HG03439 (cell line): ENCODE results near the gene CC2D1B.

Experiments used
- ATAC-seq: cut with Tn5 transposase; IDR thresholded peaks from one replicate; pipeline ENCODE4 v1.9.1; 2021; ENCODE audit warnings: mild to moderate bottlenecking, moderate library complexity; ENCODE audit not compliant: unreplicated experiment

CC2D1B gene

DNA sequence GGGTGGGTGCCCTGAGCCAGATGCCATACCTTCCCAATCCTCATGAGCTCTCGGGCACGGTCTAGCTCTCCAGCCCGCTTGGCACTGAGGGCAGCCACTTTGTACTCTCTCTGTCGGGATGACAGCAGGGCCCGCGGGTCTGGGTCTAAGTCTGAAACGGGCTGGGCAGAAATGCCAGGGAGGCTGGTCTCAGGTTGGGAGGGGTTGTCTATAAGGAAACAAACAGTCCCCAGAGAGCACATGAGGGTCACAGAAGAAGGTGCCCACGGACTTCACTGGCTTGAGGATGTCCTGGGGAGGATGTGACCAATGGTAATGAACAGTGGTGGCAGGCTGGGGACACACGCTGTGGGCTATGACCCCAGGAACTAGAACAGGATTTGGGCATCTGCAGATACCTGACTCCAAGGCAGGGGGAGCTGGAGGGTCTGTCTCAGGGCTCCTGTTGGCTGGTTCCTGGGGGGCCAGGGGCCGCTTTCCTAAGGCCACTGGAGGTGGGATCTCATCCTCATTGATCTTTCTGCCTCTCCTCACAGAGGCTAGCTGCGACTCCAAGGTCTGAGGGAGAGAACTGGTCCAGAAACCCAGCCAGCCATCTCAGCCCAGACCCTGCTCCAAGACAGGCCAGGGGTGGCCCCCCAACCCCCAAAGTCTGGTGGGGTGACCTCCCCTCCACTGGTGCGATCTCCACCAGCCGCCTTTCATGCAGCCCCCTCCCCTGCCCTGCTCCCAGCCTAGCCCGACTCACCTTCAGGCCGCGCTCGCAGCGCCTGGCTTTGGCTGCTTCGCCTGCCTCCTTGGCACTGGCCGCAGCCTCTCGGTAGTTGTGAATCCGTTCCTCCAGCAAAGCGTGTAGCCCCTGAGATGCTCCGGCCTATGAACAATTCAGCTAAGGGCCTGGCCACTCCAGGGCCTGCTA, 6.1 kb downstream of the CC2D1B start:
- no peak for ATAC-seq

DNA sequence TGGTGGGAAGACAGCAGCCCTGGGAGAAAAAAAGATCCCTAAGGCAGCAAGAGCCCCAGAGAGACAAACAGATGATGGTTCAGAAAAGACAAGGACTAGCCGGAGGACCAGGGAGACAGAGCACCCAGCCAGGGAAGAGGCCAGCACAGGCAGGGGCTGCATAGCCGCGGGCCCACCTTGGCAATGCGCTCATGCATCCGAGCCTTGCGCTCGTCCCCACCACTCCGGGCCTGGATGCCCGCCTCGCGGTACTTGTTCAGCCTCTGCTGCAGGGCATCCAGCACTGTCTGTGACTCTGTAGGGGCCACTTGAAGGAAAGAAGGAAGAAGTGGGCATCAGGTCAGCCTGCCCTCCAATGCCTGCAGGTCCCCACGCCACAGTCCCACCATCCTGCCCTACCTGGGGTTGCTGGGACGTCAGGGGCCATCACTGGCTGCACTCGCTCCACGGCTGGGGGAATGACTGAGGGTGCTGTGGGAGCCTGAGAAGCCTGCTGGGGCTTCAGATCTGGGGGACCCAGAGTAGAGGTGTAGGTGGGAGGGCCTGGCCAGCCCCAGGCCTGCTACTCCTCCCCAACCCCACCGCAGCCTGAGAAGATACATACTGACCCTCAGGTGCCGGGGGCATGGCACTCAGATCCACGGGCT, 7.0 kb downstream of the CC2D1B start:
- ATAC-seq = no peak

DNA sequence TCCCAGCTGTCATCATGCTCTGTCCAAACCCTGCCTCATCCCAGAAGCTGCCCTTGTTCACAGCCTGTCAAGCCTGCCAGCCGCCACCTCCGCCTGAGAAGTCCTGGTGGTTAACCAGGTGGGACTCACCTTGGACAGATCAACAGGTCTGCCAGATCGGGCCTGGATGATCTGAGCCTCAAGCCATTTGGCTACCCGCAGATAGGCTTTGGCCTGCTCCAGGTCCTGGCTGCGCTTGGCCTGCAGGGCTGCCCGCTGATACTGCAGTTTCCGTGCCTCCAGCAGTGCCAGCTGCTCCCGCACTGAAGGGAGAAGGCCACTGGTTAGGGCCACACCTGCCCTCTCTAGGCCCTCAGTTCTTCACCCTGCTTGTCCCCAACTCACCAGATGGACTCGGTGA, 8.6 kb downstream of the CC2D1B start:
- no peak for ATAC-seq

DNA sequence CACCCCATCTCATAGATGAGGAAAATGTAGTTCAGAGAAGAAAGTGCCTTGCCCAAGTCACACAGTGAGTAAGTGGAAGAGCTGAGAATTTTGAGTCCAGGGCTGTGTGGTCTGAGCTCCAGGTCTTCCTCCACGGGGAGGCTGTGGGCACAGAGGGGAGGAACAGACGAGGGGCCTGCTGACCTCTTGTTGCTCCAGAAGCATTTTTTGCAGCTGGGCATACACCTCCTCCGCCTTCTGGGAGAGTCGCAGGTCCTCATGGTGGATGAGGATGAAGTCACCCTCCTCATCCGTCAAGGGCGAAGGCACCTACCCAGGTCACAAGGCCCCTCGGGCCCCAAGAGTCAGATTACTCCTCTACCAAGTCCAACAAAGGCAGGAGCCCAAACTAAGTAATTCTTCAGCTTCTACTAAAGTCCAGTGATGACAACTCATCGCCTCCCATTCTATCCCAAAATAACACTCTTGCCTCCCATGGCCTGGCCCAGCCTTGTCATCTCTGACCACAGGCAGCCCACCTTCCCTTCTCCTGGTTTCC, 9.1 kb downstream of the CC2D1B start:
- no peak for ATAC-seq

DNA sequence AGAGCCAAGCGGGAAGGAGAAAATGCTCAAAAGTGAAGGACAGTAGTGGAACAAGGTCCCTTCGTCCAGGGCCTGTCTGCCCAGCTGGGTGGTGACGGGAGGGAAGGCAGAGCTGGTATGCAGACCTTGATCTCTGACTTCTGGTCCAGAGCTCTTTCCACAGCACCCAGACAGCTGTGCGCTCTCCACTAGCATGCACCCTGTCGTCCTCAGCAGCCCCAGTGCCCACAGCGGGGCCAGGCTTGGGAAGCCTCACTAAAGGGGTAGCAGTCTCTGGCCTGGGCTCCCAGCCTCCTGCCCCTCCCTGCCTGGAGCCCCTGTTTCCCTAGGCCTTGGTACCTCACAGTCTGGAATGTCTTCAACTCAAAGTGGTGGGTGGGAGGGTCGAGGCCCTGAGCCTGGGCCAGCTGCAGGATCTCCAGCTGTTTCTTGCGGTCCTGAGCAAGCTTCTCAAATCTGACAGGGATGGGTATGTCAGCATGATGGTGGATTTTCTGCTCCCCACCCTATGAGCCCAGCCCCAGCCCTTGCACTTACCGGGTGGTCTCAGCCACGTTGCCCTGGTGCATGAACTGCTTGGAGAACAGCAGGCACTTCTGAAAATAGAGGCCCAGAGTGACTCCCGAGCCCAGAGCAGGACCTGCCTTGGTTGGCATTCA, 10.0 kb downstream of the CC2D1B start:
- no peak for ATAC-seq

DNA sequence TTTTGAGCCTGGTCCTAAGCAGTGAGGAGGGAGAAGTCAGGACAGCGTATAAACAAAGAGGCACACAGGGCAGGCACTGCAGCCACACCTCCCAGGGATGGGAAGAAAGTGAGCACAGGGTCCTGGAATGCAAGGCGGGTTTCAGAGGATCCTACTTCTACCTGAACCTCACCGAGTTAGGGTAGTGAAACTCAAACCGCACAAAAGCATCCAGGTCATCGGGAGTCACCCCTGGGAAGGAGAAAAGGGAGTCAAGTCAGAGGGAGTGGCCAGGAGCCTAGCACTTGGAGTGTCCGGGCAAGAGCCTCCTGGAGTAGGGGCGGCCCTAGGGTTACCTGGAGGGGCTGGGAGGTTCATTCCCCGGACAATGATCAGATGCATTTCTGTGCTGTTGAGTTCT, 10.6 kb downstream of the CC2D1B start:
- no peak for ATAC-seq

DNA sequence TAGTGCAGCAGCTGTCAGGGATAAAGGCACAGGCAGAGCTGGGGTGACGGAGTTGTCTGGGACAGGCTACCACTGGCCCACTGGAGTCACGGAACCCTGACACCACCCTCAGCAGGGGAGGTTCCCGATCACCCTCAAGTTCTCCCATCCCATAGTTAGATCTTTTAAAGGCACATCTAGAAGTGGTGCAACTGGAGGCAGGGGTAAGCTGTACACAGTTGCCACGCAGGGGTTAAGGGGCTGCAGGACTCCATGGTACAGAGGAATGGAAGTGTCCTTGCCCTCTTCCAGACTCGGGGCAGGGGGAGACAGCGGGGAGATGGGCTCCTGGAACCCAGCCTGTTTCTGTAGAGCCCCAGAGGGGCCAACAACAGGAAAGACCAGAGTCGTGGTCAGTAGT, 13.3 kb downstream of the CC2D1B start:
- no peak for ATAC-seq

DNA sequence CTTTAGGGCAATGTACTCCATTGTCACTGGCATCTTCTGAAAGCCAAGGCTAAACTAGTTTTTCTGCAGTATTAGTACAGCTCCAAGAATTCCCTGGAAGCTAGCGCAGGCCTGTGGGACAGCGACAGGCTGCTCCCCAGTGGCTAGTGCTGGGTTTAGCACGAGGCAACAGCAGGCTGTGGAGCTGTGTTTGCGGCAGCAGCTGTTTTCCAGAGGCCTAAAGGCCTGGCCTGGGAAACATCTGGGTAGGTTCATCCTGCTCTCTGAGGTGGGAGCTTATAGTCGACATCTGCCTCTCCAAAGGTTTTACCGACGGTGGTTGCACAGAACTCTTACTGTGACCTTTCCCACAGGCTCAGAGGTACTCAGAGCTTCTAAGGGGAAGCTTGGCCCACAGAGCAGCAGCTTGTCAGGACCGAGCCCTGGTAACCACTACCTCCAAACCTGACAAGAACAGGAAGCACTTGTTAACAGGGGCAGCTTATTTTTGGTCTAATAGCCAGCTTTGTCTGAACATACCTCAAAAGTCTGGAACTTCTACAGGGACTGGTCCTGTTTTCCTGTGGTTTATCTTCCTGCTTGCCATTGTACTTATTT, 17.2 kb downstream of the CC2D1B start:
- ATAC-seq = no peak

DNA sequence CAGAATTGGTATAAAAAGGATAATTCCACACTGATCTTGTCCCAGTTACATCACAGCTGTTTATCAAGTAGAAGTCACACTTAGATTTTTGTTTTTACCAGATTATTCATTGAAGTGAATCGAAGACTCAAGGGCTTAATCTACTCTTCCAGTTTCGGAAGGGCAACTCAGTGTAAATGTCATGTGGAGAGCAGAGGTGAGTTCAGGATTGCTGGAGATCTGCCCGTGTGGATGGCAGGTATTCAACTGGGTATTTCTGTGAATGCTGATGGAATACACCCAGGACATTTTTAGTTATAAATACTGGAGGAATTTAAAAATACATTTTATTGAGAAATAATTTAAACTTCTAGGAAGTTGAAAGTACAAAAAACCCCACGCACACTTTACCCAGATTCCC, 19.4 kb downstream of the CC2D1B start:
- no peak for ATAC-seq

DNA sequence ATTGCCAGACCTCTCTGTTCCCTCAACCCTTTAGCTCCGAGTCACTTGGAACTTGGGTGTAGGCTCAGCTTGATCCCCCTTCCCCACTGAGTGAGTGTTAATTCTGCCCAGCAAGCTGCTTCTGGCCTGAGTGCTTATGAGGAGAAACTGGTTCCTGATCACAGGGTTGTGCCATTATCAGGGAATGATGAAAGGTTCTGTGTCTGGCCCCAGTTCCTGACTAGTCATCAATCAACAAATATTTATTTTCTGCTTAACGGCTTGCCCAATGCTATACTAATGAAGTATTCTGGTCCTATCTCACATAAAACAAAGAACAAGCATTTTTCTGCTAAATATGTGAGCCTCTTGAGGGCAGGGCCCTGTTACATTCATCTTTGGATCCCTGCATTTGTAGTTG, 20.8 kb downstream of the CC2D1B start:
- ATAC-seq = no peak

DNA sequence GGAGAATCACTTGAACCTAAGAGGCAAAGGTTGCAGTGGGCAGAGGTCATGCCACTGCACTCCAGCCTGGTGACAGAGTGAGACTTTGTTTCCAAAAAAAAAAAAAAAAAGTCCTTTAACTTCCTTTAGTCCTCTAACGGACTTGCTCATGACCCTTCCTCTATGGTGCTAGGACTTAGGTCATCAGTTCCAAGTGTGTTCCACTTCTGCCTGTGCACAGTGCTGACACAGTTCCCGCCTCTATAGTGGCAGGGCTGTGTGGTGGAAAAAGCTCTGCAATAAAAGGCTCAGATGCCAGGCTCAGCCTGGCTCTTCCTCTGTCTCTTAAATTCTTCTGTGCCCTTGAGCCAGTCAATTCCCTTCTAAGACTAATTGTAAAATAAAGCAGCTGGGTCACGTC, 22.0 kb downstream of the CC2D1B start:
- ATAC-seq = no peak

DNA sequence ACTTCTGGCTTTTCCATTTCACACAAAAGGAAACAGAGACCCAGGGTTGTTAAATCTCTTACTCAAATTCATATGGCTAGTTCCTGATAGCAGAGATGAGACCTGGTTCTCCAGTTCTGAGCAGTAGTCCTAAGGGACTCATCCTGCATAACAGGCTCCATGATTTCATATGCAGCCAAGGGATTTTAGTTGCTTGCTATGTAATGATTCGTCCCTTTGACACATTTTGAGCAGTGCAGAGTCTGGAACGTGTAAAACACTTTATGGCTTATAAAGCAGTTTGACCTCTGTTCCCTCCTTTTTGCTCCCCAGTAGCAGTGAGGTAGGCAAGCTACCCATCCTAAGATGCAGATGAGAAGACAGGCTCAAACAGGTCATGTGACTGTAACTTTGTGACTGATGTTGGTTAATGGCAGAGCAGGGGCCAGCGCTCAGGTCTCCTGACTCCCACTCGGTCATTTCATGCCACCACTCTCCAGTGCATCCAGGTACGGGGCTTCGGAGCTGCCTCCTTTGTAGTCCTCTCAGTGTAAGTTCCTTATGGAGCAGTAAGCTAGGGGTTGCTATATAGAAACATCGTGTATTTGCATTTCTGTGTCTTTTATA, 24.2 kb downstream of the CC2D1B start:
- ATAC-seq = no peak

DNA sequence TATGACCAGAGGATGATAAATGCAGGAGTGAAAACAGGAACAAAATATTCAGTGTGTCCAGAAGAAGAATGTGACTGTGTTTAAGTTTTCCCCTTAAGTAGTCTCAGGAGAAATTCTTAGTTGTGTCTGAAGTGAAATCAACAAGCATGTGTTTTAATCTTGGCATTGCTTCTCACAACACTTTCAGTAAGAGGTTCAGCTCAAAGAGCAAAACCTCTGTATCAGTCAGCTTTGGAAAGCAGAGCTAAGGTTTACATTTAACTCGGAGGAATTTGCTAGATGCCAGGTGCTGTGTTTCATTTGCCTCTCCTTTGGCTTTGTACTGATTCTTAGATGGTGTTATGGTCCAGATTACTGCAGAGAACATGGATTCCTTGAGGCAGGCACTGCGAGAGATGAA, 28.6 kb downstream of the CC2D1B start:
- no peak for ATAC-seq

DNA sequence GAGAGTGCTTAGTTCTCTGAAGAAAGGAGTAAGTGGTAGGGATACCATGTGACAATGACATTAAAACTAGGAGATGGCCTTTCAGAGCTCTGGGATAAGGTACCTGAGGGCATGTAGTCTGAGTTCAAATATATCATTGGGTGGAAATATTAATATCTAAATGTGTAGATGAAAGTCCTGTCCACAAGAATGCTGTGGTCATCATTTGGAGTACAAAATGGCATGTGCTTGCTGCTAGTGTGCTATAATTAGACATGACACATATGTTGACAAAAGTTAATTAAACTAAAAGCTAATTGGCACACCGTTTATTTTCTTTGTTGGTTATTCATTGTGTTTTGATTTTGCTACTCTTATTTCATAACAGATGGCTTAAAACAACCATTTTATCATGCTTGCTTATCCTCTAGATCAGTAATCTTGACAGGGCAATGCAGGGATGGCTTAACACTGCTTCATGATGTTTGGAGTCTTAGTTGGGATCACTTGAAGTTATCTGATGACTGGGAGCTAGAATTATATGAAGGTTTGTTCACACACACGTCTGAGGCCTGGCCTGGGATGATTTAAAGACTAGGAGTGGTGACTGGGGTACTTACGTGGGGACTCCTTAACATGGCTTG, 31.0 kb downstream of the CC2D1B start:
- no peak for ATAC-seq

DNA sequence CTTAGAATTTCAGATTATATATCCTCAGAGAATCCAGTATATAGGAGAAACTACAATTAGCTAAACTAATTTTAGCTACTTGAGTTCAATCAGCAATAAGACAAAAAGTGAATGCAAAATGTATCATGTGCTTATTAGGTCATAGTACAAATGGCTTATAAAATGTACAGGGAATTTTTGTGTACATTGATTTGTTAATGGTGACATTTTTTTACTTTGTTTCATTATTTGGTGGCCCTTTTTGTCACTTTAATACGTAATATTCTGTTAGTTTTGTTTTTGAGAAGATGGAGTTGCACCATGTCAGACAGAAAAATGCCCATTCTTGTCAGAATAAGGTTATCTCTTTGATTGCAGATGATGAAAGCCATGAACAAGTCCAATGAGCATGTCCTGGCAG, 33.6 kb downstream of the CC2D1B start:
- ATAC-seq = no peak

DNA sequence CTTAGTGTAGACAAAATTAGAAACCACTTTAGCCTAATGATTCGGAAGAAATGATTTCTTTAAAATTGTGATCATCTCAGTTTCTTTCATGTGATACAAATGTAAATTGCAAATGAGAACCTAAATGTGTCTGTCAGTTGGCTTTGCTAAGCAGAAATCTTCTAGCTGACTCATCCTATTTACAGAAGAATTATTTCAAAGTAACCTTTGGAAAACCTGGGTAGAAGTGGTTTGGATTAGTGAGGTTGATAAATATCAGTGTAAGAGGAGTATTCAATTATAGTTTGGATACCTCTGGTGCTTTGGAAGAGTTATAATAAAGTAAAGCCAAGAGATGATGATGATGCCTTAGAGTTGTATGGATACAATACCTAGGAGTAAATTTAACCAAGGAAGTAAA, 37.4 kb downstream of the CC2D1B start:
- no peak for ATAC-seq

DNA sequence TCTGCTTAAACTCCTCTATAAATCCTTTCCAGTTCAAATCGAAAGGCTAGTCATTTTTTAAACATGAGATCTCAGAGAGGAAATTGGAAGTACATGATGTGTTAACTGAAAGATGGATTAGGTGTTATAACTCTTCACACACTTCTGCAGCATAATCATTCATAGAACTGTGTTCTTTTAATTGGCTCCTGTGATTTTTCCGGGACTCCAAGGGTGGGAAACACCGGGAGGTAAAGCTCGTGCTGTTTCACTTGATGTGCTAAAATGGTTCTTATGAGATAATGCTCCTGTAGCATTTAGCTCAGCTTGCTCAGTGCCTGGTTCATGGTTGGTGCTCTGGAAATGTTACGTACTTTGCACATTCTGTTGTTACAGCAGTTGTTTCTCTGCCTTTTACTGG, 40.2 kb downstream of the CC2D1B start:
- ATAC-seq = no peak

DNA sequence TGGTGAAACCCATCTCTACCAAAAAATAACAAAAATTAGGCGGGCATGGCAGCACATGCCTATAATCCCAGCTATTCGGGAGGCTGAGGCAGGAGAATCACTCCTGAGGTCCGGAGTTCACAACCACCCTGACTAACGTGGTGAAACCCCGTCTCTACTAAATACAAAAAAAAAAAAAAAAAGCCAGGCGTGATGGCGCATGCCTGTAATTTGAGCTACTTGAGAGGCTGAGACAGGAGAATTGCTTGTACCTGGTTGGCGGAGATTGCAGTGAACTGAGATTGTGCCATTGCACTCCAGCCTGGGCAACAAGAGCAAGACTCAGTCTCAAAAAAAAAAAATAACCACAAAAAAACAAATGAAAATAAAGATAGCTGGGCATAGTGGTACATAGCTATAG, 42.3 kb downstream of the CC2D1B start:
- no peak for ATAC-seq

DNA sequence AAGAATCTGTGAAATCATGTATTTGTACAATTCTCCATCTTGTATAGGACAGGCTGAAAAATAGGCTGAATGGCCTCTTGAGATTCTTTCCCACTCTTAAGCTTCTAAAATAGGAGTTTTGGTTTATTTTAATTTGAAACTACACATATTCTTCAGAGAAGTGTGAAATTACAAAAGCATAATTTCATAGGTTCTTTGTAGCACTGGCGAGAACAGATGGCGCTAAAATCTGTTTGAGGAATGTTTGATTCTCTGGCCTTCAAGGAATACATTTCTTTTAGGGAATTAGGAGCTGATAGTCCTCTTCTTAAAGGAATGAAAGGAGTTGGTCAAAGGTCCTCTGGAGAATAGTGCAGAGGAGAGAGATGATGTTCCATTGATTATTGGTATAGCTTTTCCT, 44.9 kb downstream of the CC2D1B start:
- ATAC-seq = no peak

DNA sequence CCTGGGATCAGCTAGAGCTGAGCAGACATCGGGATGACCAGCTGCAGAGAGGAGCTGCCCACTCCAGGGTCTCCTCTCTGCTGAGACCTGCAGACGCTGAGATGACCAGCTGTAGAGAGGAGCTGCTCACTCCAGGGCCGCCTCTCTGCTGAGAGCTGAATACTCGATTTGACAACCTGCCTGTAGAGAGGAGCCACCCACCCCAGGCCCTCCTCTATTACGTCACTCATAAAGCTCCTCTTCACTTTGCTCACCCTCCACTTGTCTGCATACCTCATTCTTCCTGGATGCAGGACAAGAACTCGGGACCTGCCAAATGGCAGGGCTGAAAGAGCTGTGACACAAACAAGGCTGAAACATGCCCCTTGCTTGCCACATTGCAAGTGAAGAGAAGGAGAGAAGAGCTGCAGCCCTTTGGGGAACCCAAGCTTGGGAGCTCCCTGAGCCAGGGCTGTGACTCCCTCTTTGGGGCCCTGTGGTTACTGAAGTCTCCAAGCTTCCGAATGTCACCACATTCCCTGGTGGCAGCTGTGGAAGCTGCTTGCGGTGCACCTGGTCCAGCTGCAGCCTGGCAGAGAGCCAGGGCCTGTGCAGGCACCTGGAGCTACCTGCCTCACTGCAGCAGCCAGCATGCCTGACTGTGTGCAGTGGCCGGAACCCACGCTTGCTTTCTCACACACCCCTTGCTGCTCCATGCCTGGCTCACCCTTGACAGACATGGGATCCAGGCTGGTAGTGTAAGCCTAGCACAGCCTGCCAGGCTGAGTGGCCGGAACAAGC, 59.6 kb downstream of the CC2D1B start:
- ATAC-seq = no peak
